Measurements from ENCODE around the gene AKT3.

The AKT3 gene

GRCh38 chr1:243514927-243515326, 335.1 kb downstream of the AKT3 start:
- DNase-seq (ENCODE audit: low read depth in 1 of 2, low spot score in 1 of 2), result no peak

DNA sequence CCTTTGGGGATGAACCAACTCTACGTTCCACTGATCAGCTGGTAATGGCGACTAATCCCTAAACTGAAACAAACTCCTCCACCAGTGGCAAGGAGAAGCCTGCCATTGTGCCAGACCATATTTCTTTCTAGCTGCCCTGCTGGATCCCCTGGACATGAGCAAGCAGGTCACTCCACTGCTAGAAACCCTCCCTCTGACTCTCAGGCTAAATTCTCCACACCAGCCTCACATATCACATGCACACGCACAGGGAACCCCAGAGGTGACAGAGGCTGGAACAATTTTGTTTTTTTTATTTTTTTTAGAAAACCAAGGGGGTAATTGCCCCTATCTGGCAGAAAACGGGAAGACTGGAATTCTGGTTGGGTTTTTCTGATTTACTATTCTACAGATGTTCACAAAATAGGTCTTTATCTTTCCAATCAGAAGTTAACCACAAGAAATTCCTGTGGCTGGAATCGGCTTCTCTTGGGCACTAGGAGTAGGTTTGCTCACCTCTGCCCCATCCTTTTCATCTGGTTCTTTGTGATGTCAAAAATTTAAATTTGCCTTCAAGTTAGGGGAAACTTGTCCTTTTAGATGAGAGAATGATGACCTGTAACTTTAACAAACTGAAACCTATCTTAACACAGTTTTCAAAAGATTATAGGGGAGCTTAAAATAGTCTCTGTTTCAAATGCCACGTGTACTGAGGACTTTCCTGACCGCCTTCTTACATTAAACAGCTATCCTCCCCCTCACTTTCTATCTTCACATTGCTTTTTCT, 336.1 kb downstream of the AKT3 start:
- no peak for DNase-seq (ENCODE audit: low read depth in 1 of 2, low spot score in 1 of 2)

DNA sequence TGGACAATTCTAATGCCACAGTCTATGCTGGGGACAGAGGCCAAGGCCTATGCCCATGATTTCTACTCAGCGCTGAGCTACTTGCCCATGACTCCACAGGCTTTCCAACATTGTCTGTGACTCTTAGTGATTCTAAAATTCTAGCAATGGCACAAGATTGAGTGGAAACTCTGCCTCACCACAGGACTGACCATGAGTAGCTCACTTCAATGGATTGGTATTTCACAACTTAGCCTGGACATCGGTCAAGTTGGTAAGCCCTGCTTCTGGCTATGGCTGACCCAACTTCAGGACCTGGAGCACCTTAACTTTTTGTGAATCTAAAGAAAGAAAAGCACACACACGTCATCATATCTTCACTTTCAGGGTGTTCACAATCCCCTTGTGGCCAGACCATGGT, 339.1 kb downstream of the AKT3 start:
- no peak for DNase-seq (ENCODE audit: low read depth in 1 of 2, low spot score in 1 of 2)

DNA sequence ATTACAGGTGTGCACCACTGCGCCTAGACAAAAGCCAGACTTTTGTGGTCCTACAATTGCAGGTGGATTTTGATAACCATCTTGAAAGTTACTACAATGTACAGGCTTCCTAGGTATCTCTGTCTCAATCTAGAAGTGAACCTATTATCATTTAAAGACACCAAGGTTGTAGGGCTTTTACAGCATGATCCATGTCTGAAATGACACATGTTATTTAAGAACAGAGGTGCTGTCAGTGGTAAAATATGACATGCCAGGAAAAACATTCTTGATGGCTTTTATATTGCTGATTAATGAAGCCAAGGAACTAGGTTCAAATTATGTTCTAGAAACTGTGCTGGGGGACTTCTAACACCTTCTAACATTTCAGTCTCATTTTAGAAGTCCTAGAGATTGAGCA, 341.1 kb downstream of the AKT3 start:
- no peak for DNase-seq (ENCODE audit: low read depth in 1 of 2, low spot score in 1 of 2)

DNA sequence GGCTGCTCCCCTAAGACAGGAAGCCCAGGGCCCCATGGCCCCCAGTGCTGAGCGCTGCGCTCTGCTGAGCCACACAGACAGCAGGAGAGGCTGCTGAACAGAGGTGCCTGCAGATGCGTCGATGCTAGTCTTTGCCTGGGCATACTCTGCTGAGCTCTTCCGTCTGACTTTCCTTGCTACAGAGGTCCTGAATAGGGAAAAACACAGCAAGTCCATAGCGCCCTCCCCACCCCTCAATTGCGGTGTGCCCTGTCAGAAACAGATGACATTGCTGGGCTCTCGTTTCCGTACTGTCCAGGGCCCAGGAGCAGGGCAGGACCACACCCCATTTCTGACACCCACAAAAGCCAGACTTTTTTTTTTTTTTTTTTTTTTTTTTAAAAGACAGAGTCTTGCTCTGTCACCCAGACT, 341.7 kb downstream of the AKT3 start:
- no peak for DNase-seq (ENCODE audit: low read depth in 1 of 2, low spot score in 1 of 2)

GRCh38 chr1:243507672-243508302, 342.3 kb downstream of the AKT3 start:
- DNase-seq (ENCODE audit: low read depth in 1 of 2, low spot score in 1 of 2), result no peak

GRCh38 chr1:243507001-243507671, 342.9 kb downstream of the AKT3 start:
- DNase-seq (ENCODE audit: low read depth in 1 of 2, low spot score in 1 of 2), result no peak

DNA sequence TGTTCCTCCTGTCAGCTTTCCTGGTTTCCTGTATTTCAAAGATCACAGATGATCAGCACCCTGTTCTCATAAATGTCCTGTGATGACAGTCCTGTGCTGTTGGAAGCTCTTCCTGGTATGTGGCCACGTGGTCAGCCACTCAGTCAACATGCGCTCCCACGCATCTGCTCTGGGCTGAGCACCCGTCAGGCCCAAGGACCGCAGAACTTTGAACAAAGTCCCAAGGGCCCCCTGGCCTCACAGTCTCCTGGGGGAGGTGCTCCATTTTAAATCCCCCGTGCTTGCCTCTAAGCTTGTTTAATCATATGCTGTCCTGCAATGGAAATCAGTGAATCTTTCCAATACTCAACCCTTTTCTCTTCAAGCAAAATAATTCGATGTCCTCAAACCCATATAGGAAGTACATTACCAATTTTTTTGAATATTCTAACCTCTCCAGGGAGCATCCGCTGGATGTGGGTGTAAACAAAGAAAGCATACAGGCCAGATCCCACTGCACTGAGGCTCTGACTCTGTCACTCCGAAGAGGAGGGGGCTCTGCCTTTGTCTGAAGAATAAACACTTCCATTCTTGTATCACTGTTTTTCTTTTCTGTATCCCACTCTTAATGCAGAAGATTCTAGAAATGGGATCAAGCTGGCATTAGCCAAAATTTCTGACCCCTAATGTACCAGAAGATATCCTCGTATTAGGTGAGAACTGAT, 343.9 kb downstream of the AKT3 start:
- DNase-seq (ENCODE audit: low read depth in 1 of 2, low spot score in 1 of 2), result no peak

DNA sequence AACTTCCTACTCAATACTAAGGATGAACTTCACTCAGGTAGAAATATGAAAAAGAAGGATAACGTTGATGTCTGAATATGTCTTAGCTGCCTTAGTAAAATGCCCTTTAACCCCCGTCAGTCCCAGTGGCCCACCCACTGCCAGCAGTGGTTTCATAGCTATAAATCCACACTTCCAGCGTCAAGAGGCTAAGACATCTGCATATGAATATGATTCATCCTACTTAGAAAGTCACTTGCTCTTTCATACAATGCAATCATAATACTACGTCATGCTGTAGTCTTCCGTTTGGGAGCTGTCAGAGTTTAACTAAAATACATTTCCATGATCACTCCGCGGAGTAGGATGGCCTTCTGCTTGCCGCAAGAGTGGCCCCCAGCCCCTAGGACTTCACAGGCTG, 346.9 kb downstream of the AKT3 start:
- DNase-seq (ENCODE audit: low read depth in 1 of 2, low spot score in 1 of 2), result no peak

GRCh38 chr1:243501002-243501401, 349.0 kb downstream of the AKT3 start:
- no peak for DNase-seq (ENCODE audit: low read depth in 1 of 2, low spot score in 1 of 2)

DNA sequence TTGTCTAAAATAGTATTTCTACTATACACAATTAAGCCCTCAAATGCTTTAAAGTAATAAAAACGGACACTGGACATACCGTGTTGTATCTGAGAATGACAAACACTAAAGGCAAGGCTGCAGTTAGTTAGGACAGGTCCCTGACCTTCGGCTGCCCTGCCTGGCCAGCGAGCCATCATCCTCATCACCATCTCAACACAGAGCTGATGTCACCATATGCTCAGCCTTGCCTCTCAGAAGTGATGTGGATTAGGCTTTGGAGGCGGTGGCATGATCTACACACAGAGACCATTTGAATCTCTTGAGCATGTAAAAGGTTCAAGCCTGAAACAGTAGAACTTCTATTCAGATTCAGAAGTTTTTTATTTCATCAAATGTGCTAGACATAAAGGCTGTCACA, 349.5 kb downstream of the AKT3 start:
- no peak for DNase-seq (ENCODE audit: low read depth in 1 of 2, low spot score in 1 of 2)

GRCh38 chr1:243499711-243500110, 350.3 kb downstream of the AKT3 start:
- no peak for DNase-seq (ENCODE audit: low read depth in 1 of 2, low spot score in 1 of 2)

DNA sequence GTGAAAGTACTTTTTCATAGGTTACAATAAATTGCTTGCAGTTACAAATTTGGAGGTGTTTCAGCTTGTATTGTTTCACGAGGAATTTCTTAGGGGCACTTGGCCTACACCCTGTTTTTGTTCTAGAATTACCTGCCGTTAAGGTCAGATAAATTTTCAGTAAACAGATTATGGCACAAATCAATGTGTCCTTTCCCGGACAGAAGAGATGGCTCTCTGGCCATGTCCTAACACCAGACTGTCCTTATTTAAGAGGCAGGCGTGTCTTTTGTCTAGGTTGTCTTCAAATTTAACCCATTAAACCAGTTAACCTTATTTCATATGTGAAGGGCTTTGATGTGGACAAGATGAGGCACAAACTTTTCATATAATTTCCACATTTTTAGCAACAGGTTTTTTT, 350.8 kb downstream of the AKT3 start:
- DNase-seq (ENCODE audit: low read depth in 1 of 2, low spot score in 1 of 2), result no peak

- no peak for DNase-seq (ENCODE audit: low read depth in 1 of 2, low spot score in 1 of 2)
Observed at GRCh38 chr1:243497939-243498681, 351.9 kb downstream of the AKT3 start.

- DNase-seq (ENCODE audit: low read depth in 1 of 2, low spot score in 1 of 2), result no peak
Observed at GRCh38 chr1:243496806-243497205, 353.2 kb downstream of the AKT3 start.

- DNase-seq (ENCODE audit: low read depth in 1 of 2, low spot score in 1 of 2), result no peak
Observed at GRCh38 chr1:243496187-243496646, 353.8 kb downstream of the AKT3 start.

GRCh38 chr1:243495442-243496186, 354.4 kb downstream of the AKT3 start:
- no peak for DNase-seq (ENCODE audit: low read depth in 1 of 2, low spot score in 1 of 2)

DNA sequence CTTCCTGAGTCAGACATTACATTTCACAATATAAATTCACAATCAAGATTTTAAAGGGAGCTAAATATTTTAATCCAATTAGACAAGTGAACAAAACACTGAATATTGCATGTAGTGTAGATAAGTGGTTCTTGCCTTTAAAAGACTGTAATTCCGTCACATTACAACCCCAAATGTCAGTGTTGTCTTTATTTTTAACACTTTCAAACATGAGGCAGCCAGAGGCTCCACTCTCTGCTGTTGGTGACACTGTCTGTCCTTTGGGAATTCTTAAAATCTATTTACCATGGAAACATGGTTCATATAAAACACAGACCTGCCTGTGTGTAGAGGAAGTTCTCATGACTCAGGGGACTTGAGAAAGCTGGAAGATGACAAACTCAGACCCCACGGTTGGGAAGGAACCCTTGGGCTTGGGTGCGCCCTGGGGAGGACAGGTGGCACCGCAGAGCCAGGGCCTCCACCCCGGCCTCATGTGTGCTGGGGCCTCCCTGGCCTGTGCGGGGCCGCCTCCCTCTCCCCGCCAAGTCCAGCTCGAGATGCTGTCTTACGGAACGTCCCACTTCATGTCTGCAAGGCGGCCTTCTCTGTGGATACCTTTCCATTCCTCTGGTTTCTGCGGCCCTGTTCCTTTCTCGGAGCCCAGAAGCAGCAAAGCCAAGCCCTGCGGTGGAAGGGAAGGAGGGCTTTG, 355.2 kb downstream of the AKT3 start:
- no peak for DNase-seq (ENCODE audit: low read depth in 1 of 2, low spot score in 1 of 2)
